ENCODE measurements around the gene ABTB2.
"Not testable (repeated sequence)": the region's sequence is repeated elsewhere in the genome, so short reads cannot be mapped to it uniquely, and the experiment has no call there.

Gene ABTB2

DNA sequence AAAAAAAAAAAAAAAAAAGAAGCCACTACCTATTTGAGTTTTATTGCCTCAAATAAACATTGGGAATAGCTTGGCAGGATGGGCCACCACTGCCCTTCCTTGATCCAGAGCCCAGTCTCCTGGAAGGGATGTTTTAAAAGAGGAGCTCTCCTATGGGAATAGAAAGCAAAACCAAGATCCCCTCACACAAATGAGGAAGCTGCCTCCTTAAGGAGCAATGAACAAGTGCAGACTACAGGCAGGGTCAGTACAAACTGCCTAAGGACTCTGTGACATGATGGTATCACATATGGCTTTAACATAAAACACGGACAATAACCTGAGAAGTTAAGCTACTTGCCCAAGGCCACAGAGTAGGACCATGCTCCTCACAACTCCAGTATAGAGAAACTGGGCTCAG, 131.6 kb downstream of the ABTB2 start:
- H3K4me3 ChIP-seq (ENCODE audit: low read length): no peak overlapping the region
- no peak overlapping the region for H3K27ac ChIP-seq (ENCODE audit: low read depth, low read length)
- peaks cover 11% of the 10 kb centered on the region for H3K4me1 ChIP-seq (ENCODE audit: control insufficient read depth, insufficient read depth, low read length)
- H3K27me3 ChIP-seq (ENCODE audit: control insufficient read depth, insufficient read depth, low read length): no peaks in the 10 kb centered on the region
- H3K9ac ChIP-seq (ENCODE audit: low read length): no peak overlapping the region
- H3K36me3 ChIP-seq (ENCODE audit: control insufficient read depth, insufficient read depth, low read length): no peaks in the 10 kb centered on the region

DNA sequence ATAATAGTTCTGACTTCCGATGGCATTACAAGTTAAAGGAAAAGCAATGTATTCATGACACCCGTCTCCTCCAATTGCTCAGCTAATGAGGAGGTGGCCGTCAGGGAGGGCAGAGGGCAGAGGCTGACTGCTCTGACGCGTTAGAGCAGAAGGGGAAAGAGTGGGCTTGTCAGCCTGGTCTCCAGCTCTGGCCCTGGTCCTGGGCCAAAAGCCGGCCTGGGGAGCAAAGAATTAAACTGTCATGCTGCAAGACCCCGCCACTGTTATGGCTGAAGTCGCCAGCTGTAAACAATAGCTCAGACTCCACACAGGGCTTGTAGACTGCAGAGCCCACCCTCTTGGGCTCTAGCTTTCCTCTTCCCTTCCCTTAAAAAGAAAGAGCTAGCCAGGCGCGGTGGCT, 132.7 kb downstream of the ABTB2 start:
- Histone ChIP-seq H3K27ac (ENCODE audit: low read depth, low read length) (no peak overlapping the region), H3K4me1 (ENCODE audit: control insufficient read depth, insufficient read depth, low read length) (peaks cover 11% of the 10 kb centered on the region), H3K27me3 (ENCODE audit: control insufficient read depth, insufficient read depth, low read length) (no peaks in the 10 kb centered on the region), H3K4me3 (ENCODE audit: low read length) (no peak overlapping the region), H3K9ac (ENCODE audit: low read length) (no peak overlapping the region), H3K36me3 (ENCODE audit: control insufficient read depth, insufficient read depth, low read length) (no peaks in the 10 kb centered on the region)

DNA sequence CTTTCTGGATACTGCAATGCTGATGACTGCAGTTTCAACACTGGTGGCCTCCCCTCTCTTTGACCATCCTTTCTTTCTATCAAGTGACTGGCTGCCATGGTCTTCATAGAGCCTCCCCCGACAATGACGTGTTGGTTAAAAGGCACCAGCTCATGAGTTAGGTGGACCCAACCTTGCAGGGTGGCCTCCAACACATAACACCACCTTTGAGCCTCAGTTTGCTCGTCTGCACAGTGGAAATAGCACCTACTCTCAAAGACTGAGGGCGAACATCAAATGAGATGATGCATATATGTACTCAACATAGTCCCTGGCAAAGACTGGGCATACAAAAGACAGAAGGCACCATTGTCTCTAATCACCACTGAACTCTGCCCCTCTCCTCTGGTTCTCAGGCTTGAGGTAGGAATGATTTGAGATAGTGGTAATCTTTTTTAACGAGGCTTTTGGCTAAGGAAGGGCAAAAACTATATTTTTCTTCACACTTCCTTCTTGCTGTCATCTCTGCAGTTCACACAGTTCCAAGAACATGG, 133.3 kb downstream of the ABTB2 start:
- H3K4me3 ChIP-seq (ENCODE audit: low read length): no peak overlapping the region
- no peak overlapping the region for H3K9ac ChIP-seq (ENCODE audit: low read length)
- H3K27ac ChIP-seq (ENCODE audit: low read depth, low read length): no peak overlapping the region

DNA sequence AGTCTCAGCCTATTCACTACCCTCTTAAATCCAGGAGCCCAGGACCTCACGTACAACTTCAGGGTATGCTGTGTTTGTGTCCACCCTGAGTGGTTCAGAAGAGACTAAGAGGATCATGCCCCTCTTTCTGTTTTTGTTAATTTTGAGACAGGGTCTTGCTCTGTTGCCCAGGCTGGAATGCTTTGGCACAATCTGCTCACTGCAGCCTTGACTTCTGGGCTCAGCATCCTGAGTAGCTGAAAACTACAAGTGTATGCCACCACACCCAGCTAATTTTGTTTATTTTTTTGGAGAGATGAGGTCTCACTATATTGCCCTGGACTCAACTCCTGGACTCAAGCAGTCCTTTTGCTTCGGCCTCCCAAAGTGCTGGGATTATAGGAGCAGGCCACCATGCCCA, 133.9 kb downstream of the ABTB2 start:
- Histone ChIP-seq H3K27me3 (ENCODE audit: control insufficient read depth, insufficient read depth, low read length) (no peaks in the 10 kb centered on the region), H3K4me3 (ENCODE audit: low read length) (no peak overlapping the region), H3K36me3 (ENCODE audit: control insufficient read depth, insufficient read depth, low read length) (no peaks in the 10 kb centered on the region), H3K27ac (ENCODE audit: low read depth, low read length) (no peak overlapping the region), H3K4me1 (ENCODE audit: control insufficient read depth, insufficient read depth, low read length) (peaks cover 11% of the 10 kb centered on the region), H3K9ac (ENCODE audit: low read length) (no peak overlapping the region)

More for the DNA sequence above, 133.3 kb downstream of the ABTB2 start:
- Histone ChIP-seq H3K27me3 (ENCODE audit: control insufficient read depth, insufficient read depth, low read length) (no peaks in the 10 kb centered on the region), H3K4me1 (ENCODE audit: control insufficient read depth, insufficient read depth, low read length) (peaks cover 11% of the 10 kb centered on the region), H3K36me3 (ENCODE audit: control insufficient read depth, insufficient read depth, low read length) (no peaks in the 10 kb centered on the region)

DNA sequence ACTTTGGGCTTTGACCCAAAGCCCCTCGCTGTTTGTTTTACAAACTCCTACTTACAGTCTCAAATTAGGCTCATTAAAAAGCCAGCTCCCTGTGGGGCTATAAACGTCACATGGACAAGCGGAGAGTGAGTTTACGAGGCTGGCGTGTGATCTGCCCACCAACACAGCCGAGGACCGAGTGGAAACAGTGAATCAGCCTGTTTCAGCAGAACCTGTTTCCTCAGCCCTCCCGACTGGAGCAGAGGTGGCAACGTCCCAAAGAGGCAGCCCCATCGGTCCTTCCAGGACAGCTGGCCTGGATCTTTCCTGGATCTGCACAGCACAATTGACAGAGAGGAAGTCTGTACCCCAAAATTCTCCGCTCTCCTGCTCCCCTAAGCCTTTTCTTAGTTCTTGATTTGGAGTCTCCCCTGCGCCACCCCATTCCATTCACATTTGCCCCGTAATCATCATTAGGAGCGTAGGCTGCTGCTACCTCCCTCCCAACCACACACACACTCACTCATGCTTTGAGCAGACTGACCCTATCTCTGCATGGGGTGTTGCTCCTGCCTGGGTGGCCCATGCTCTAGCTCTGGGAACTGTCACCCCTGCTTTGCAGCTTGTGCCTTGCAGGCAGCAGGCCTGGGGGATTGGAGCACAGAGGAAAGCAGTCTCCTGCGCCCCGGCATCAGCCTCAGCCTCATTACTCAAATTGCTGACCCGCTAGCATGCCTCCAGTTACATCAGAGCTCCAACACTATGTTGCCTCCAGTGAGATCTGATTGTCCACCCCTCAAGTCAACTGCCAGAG, 134.6 kb downstream of the ABTB2 start:
- Histone ChIP-seq H3K27me3 (ENCODE audit: control insufficient read depth, insufficient read depth, low read length) (no peaks in the 10 kb centered on the region), H3K27ac (ENCODE audit: low read depth, low read length) (no peak overlapping the region)

DNA sequence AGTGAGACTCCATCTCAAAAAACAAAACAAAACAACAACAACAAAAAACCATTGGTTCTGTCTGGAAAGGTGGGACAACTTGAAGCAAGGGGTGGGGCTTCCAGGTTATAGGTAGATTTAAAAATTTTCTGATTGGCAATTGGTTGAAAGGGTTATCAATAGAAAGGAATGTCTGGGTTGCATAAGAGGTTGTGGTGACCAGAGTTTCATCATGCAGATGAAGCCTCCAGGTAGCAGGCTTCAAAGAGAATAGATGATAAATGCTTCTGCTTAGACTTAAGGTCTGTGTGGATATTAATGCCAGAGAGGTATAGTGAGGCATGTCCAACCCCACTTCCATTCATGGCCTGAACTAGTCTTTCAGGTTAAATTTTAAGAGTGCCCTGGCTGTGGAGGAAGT, 135.8 kb downstream of the ABTB2 start:
- no peak overlapping the region for H3K9ac ChIP-seq (ENCODE audit: low read length)
- H3K27ac ChIP-seq (ENCODE audit: low read depth, low read length): no peak overlapping the region
- H3K27me3 ChIP-seq (ENCODE audit: control insufficient read depth, insufficient read depth, low read length): no peaks in the 10 kb centered on the region
- no peaks in the 10 kb centered on the region for H3K36me3 ChIP-seq (ENCODE audit: control insufficient read depth, insufficient read depth, low read length)
- peaks cover 11% of the 10 kb centered on the region for H3K4me1 ChIP-seq (ENCODE audit: control insufficient read depth, insufficient read depth, low read length)
- H3K4me3 ChIP-seq (ENCODE audit: low read length): no peak overlapping the region

More for the DNA sequence above, 134.6 kb downstream of the ABTB2 start:
- Histone ChIP-seq H3K4me3 (ENCODE audit: low read length) (peak overlapping the region; percentile 29), H3K36me3 (ENCODE audit: control insufficient read depth, insufficient read depth, low read length) (no peaks in the 10 kb centered on the region), H3K9ac (ENCODE audit: low read length) (no peak overlapping the region), H3K4me1 (ENCODE audit: control insufficient read depth, insufficient read depth, low read length) (peaks cover 11% of the 10 kb centered on the region)

DNA sequence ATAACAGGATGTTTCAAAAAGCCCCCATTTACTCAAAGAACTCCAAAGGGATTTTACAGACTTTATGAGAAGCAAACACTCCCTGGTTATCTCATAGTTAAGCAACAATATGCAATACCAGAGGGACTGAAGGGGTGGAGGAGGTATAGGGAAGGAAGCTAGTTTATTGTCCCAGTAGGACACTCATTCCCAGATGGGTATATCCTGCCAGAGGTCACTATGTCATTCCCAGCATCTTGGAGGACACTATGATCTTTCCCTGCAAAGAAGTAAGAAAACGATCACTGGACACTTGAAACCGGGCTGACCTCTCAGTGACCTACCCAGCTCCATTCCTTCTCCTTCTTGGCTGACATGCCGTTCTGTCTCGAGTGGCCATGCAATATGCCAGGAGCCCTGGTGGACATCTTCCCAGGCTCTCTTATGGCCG, 137.9 kb downstream of the ABTB2 start:
- H3K9ac ChIP-seq (ENCODE audit: low read length): no peak overlapping the region
- H3K4me3 ChIP-seq (ENCODE audit: low read length): no peak overlapping the region
- H3K4me1 ChIP-seq (ENCODE audit: control insufficient read depth, insufficient read depth, low read length): peaks cover 11% of the 10 kb centered on the region
- no peaks in the 10 kb centered on the region for H3K36me3 ChIP-seq (ENCODE audit: control insufficient read depth, insufficient read depth, low read length)
- no peaks in the 10 kb centered on the region for H3K27me3 ChIP-seq (ENCODE audit: control insufficient read depth, insufficient read depth, low read length)
- no peak overlapping the region for H3K27ac ChIP-seq (ENCODE audit: low read depth, low read length)

DNA sequence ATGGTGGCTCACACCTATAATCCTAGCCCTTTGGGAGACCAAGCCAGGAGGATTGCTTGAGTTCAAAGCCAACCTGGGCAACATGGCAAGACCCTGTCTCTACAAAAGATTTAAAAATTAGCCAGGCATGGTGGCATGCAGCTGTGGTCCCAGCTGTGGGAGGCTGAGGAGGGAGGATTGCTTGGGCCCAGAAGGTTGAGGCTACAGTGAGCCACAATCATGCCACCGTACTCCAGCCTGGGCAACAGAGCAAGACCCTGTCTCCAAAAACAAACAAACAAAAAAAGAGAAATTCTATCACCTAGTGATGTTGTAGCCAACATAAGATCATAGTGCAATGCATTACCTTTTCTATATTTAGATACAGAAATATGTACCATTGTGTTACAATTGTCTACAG, 138.5 kb downstream of the ABTB2 start:
- Histone ChIP-seq H3K27me3 (ENCODE audit: control insufficient read depth, insufficient read depth, low read length) (no peaks in the 10 kb centered on the region), H3K4me3 (ENCODE audit: low read length) (no peak overlapping the region), H3K4me1 (ENCODE audit: control insufficient read depth, insufficient read depth, low read length) (peaks cover 11% of the 10 kb centered on the region), H3K9ac (ENCODE audit: low read length) (no peak overlapping the region), H3K27ac (ENCODE audit: low read depth, low read length) (no peak overlapping the region), H3K36me3 (ENCODE audit: control insufficient read depth, insufficient read depth, low read length) (no peaks in the 10 kb centered on the region)

DNA sequence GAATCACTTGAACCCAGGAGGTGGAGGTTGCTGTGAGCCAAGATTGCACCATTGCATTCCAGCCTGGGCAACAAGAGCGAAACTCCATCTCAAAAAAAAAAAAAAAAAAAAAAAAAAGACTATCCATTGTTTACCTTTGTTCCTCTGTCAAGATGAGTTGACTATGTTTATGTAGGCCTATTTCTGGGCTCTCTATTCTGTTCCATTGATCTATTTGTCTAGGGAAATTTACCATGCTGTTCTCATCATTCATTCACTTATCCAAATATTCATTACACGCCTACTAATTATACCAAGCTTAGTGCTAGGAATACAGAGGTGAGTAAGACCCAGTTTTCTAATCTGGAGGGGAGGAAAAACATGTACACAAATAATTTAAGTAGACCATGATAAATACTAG, 139.1 kb downstream of the ABTB2 start:
- H3K27me3 ChIP-seq (ENCODE audit: control insufficient read depth, insufficient read depth, low read length); H3K9ac ChIP-seq (ENCODE audit: low read length); H3K27ac ChIP-seq (ENCODE audit: low read depth, low read length); H3K4me3 ChIP-seq (ENCODE audit: low read length); H3K36me3 ChIP-seq (ENCODE audit: control insufficient read depth, insufficient read depth, low read length): not testable (repeated sequence)
- H3K4me1 ChIP-seq (ENCODE audit: control insufficient read depth, insufficient read depth, low read length): peaks cover 11% of the 10 kb centered on the region

DNA sequence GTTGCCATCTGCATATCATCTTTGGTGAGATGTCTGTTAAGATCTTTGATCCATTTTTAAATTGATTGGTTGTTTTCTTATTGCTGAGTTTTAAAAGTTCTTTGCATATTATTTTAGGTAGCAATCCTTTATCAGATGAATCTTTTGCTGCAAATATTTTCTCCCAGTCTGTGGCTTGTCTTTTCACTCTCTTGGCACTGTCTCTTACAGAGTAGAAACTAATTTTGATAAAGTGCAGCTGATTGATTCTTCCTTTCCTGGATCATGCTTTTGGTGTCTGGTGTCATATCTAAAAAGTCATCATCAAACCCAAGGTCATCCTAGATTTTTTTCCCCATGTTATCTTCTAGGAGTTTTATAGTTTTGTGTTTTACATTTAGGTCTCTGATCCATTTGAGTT, 139.7 kb downstream of the ABTB2 start:
- no peak overlapping the region for H3K27ac ChIP-seq (ENCODE audit: low read depth, low read length)
- H3K36me3 ChIP-seq (ENCODE audit: control insufficient read depth, insufficient read depth, low read length): no peaks in the 10 kb centered on the region
- no peaks in the 10 kb centered on the region for H3K27me3 ChIP-seq (ENCODE audit: control insufficient read depth, insufficient read depth, low read length)
- peaks cover 5% of the 10 kb centered on the region for H3K4me1 ChIP-seq (ENCODE audit: control insufficient read depth, insufficient read depth, low read length)
- no peak overlapping the region for H3K9ac ChIP-seq (ENCODE audit: low read length)
- H3K4me3 ChIP-seq (ENCODE audit: low read length): no peak overlapping the region

DNA sequence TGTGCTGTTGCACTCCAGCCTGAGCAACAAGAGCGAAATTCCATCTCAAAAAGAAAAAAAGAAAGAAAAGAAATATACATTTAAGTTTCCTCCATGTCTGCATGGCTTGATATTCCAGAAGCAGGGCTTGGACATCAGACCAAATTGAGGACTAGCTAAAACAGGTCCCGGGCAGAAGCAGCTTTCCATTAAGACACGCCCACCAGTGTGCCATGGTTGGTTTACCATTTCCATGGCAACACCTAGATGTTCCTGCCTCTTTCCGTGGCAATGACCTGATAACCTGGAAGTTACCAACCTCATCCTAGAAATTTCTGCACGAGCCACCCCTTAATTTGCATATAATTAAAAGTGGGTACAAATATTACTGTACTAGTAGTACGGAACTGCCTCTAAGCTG, 141.1 kb downstream of the ABTB2 start:
- no peaks in the 10 kb centered on the region for H3K36me3 ChIP-seq (ENCODE audit: control insufficient read depth, insufficient read depth, low read length)
- no peaks in the 10 kb centered on the region for H3K27me3 ChIP-seq (ENCODE audit: control insufficient read depth, insufficient read depth, low read length)
- no peaks in the 10 kb centered on the region for H3K4me1 ChIP-seq (ENCODE audit: control insufficient read depth, insufficient read depth, low read length)
- H3K27ac ChIP-seq (ENCODE audit: low read depth, low read length): no peak overlapping the region
- no peak overlapping the region for H3K4me3 ChIP-seq (ENCODE audit: low read length)
- no peak overlapping the region for H3K9ac ChIP-seq (ENCODE audit: low read length)

DNA sequence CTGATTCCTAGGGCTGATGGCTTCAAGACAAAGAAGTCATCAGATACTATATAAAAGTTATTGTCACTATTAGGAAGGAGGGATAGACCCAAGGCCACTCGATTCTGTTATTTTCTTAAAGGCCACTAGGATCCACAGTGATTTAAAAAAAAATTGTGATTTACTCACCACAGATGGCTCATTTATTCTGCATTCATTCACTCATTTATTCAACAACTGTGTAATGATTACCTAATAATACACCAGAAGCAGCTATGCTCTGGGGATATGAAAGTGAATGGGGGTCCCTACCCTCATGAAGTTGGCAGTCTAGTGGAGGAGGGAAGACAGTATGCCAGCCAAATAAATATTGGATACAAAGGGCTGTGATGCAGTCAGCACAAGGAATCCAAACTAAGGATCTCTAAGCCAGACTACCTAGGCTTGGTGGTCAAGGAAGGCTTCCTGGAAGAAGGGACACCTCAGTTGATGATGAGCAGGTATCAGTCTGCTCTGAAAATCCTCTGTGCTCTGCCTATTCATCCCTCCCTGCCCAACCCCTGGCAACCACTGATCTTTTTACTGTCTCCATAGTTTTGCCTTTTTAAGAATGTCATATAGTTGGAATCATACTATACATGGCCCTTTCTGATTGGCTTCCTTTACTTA, 141.9 kb downstream of the ABTB2 start:
- Histone ChIP-seq H3K9ac (ENCODE audit: low read length) (no peak overlapping the region), H3K27me3 (ENCODE audit: control insufficient read depth, insufficient read depth, low read length) (no peaks in the 10 kb centered on the region), H3K27ac (ENCODE audit: low read depth, low read length) (no peak overlapping the region), H3K36me3 (ENCODE audit: control insufficient read depth, insufficient read depth, low read length) (no peaks in the 10 kb centered on the region), H3K4me3 (ENCODE audit: low read length) (no peak overlapping the region), H3K4me1 (ENCODE audit: control insufficient read depth, insufficient read depth, low read length) (no peaks in the 10 kb centered on the region)

All from rectal smooth muscle tissue (tissue), 1 donor.